ENCODE data around the gene SPATA31E1.
"Not testable (repeated sequence)": the region's sequence is repeated elsewhere in the genome, so short reads cannot be mapped to it uniquely, and the experiment has no call there.

Gene SPATA31E1

GRCh38 chr9:87882627-87883026 is at the start of gene SPATA31E1:
Gene SPATA31E1, plus strand, starts transcription at chr9:87882877. Its CDS starts 15 bp downstream, at chr9:87882892.
- DNase-seq (ENCODE audit: insufficient read length, low spot score) (no peak), FAIRE-seq (no peak)
- TF ChIP-seq, protein P1, sequence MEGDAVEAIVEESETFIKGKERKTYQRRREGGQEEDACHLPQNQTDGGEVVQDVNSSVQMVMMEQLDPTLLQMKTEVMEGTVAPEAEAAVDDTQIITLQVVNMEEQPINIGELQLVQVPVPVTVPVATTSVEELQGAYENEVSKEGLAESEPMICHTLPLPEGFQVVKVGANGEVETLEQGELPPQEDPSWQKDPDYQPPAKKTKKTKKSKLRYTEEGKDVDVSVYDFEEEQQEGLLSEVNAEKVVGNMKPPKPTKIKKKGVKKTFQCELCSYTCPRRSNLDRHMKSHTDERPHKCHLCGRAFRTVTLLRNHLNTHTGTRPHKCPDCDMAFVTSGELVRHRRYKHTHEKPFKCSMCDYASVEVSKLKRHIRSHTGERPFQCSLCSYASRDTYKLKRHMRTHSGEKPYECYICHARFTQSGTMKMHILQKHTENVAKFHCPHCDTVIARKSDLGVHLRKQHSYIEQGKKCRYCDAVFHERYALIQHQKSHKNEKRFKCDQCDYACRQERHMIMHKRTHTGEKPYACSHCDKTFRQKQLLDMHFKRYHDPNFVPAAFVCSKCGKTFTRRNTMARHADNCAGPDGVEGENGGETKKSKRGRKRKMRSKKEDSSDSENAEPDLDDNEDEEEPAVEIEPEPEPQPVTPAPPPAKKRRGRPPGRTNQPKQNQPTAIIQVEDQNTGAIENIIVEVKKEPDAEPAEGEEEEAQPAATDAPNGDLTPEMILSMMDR (IDR thresholded peaks at IDR 0.05; ENCODE audit: insufficient read depth, missing control alignments) = no peak

DNA sequence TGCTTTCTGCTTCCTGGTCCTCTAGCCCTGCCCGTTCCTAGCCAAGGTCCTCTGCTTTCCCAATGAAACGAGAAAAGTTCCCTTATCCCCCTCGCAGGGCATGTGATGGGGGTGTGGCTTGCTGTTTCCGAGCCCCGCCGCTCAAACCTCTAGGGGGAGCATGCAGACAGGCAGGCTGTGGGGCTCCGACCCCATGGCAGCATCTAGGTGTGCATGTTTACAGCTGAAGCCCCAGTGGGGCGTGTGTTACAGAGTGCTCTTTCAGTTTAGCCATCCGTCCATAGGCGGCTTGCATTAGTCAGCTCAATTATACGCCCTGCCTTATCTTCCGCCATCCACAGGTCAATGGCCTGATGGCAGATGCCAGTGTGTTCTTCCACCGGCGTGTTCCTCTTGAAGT is 48.3 kb upstream of the SPATA31E1 start:
- FAIRE-seq = no peak
- TF ChIP-seq, protein P1 (IDR thresholded peaks at IDR 0.05; ENCODE audit: insufficient read depth, missing control alignments) = no peak
- DNase-seq (ENCODE audit: insufficient read length, low spot score) = no peak

DNA sequence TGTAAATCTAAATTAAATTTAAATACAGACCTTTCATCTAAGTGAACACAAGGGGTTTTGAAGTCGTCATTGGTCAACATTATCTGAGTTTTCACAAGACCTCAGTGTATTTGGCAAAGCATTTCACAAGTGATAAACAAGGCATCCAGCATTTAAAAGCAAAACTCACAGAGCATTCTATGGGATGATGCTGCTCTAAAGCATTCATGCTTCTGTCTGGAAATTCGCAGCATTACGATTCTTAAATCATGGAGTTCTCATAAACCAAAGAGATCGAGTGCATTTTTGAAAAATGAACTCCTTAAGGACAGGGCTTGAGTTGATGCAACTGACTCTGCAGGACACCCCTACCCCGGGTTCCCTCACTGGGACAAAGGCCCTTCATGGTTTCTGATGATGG is 46.1 kb upstream of the SPATA31E1 start:
- FAIRE-seq (no peak), DNase-seq (ENCODE audit: insufficient read length, low spot score) (no peak)
- TF ChIP-seq, protein P1 (IDR thresholded peaks at IDR 0.05; ENCODE audit: insufficient read depth, missing control alignments) = no peak

DNA sequence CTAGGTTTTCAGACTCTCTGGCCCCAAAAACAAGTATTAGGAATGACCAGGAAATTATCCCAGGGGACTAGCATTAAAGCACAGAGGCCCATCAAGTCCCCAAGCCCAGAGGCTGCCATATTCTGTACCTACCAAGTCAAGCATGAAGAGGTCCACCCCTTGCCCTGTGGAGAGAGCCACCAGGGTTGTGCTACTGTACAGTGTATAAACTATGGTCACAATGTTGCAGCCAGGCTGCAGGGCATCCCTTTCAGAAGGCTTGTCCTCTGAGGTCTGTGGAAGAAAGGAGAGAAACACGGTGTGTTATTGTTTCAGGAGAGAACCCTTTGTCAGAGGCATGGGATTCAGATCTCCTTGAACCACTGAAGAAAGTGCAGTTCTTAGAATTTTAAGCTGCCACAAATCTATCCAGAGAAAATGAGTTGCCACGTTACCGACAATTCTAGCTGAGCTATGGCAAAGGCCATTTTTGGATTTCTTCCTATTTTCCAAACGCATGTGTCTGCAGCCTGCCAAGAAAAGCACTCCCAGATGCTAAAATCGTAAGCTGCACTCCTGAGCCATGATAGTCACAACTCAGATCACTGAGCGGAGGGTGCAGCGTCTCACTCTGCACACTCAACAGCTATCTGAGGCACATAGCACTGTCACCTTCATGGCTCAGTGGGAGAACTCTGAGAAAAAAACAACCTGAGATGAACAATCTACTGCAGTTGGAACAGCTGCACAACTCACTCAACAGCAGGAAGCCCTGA is 45.5 kb upstream of the SPATA31E1 start:
- DNase-seq (ENCODE audit: insufficient read length, low spot score) = no peak
- no peak for FAIRE-seq

GRCh38 chr9:87840134-87840533 is 42.5 kb upstream of the SPATA31E1 start:
- TF ChIP-seq, protein P1 (IDR thresholded peaks at IDR 0.05; ENCODE audit: insufficient read depth, missing control alignments) = no peak
- FAIRE-seq = no peak
- DNase-seq (ENCODE audit: insufficient read length, low spot score) = no peak

More for the DNA sequence above, 45.5 kb upstream of the SPATA31E1 start:
- TF ChIP-seq, protein P1 (IDR thresholded peaks at IDR 0.05; ENCODE audit: insufficient read depth, missing control alignments) = no peak

GRCh38 chr9:87842878-87843585 is 39.6 kb upstream of the SPATA31E1 start:
- TF ChIP-seq, protein P1 (IDR thresholded peaks at IDR 0.05; ENCODE audit: insufficient read depth, missing control alignments) = no peak
- DNase-seq (ENCODE audit: insufficient read length, low spot score) (no peak), FAIRE-seq (no peak)

GRCh38 chr9:87844506-87844905 is 38.2 kb upstream of the SPATA31E1 start:
- TF ChIP-seq, protein P1 (IDR thresholded peaks at IDR 0.05; ENCODE audit: insufficient read depth, missing control alignments) = no peak
- DNase-seq (ENCODE audit: insufficient read length, low spot score) (no peak), FAIRE-seq (no peak)

DNA sequence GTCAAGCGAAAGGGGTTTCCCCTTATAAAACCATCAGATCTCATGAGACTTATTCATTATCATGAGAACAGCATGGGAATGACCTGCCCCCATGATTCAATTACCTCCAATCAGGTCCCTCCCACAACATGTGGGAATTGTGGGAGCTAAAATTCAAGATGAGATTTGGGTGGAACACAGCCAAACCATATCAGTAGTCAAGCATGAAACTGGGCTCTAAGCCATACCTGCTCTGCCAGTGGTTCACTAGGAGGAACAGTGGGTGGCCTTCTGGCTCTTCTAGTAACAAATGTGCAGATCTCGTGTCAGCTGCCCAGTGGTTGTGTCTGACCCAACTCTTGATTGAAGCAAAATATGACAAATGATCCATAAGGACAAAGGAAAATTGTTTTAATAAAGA is 34.9 kb upstream of the SPATA31E1 start:
- not testable (repeated sequence) for DNase-seq (ENCODE audit: insufficient read length, low spot score); FAIRE-seq
